ENCODE measurements around the gene SLC27A6. TPM values are rescaled to one million over a fixed set of nuclear protein-coding genes. Genes with fewer than 3 reads are reported as not detected.

Gene SLC27A6
- total and polyA plus RNA-seq, 12 donors, result 11.0 to 125 (median 50.0) TPM

DNA sequence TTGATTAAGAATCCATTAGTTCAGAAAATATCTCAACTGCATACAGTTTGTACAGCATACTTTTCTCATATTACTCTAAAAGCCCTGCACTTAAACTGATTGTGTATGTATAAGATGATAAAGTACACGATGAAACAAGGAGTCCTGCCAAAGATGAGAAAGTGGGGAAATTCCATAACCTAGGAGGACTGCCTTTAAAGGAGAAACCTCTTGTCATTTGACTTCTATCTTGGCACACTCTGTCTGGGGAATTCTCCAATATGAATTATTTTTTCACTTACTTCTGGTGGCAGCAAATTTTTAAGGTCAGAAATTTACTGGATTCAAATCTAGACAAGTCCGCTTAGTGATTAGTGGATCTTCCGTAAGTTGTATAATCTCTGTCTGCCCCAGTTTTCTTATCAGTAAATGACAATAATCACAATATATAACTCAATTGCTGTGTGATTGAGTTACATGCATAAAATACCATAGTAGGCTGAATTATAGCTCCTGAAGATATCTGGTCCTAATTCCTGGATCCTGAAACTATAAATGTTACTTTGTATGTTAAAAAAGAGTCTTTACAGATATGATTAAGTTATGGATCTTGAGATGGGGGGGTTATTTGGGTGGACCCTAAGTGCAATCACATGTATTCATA is 112.3 kb downstream of the SLC27A6 start:
- ATAC-seq (no peak), DNase-seq (no peak)
- intact Hi-C loops (cut with DNase I), result no loop called here
- no peaks in the 10 kb centered on the region for H3K36me3 ChIP-seq
- WGBS, 2 donors, result 62 to 75% methylated on average over 3 of the region's 3 CpGs
- no peaks in the 10 kb centered on the region for H3K27me3 ChIP-seq
- H3K27ac ChIP-seq, result no peak overlapping the region
- no peaks in the 10 kb centered on the region for H3K9me3 ChIP-seq
- H3K4me3 ChIP-seq, result no peak overlapping the region
- TF ChIP-seq, protein P1, sequence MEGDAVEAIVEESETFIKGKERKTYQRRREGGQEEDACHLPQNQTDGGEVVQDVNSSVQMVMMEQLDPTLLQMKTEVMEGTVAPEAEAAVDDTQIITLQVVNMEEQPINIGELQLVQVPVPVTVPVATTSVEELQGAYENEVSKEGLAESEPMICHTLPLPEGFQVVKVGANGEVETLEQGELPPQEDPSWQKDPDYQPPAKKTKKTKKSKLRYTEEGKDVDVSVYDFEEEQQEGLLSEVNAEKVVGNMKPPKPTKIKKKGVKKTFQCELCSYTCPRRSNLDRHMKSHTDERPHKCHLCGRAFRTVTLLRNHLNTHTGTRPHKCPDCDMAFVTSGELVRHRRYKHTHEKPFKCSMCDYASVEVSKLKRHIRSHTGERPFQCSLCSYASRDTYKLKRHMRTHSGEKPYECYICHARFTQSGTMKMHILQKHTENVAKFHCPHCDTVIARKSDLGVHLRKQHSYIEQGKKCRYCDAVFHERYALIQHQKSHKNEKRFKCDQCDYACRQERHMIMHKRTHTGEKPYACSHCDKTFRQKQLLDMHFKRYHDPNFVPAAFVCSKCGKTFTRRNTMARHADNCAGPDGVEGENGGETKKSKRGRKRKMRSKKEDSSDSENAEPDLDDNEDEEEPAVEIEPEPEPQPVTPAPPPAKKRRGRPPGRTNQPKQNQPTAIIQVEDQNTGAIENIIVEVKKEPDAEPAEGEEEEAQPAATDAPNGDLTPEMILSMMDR (IDR thresholded peaks at IDR 0.05), result no peak
- peaks cover 0 to 5% (median 0%) of the 10 kb centered on the region in 9 donors for H3K4me1 ChIP-seq

DNA sequence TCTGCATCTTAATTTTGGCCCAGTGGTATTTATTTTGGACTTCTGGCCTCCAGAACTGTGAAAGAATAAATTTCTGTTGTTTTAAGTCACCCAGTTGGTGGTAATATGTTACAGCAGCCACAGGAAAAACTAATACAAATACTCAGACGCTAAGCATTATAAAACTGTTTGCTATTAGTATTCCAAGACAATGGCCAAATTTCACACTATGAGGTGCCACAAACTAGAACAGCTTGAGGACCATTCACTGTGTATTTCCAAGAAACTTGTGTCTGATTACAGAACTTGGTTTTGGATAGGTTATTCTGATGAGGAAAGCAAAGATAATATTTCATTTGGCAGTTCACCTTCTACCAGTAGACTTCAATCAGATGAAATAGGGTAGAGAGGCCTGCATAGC is 113.0 kb downstream of the SLC27A6 start:
- H3K4me1 ChIP-seq, result peaks cover 0 to 5% (median 0%) of the 10 kb centered on the region in 9 donors
- H3K27me3 ChIP-seq, result no peaks in the 10 kb centered on the region
- TF ChIP-seq, protein P1 (IDR thresholded peaks at IDR 0.05), result no peak
- DNase-seq, result no peak
- H3K27ac ChIP-seq, result no peak overlapping the region
- no peak overlapping the region for H3K4me3 ChIP-seq
- ATAC-seq, result no peak
- H3K36me3 ChIP-seq, result no peaks in the 10 kb centered on the region
- intact Hi-C loops (cut with DNase I), result no loop called here
- H3K9me3 ChIP-seq, result no peaks in the 10 kb centered on the region
- 50 to 62% methylated on average over 1 of the region's 1 CpG for WGBS, 2 donors

DNA sequence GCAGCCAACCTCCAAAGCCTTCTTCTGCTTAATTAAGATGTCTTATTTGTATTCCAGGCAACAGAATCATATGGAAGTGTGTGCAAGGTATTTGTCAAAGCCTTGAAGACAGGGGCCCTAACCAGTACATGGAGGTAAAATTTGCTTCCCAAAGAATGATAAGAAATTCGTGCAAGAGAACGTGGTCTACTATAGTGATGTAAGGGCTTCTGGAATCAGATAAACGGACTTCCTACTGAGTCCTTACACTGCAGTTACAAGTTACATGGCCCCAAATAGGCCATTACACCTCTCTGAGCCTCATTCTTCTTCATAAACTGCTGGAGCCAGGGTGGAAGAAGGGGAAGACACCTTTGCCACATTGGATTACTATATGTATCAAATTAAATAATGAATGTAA is 113.4 kb downstream of the SLC27A6 start:
- no peak overlapping the region for H3K4me3 ChIP-seq
- TF ChIP-seq, protein P1 (IDR thresholded peaks at IDR 0.05), result no peak
- H3K36me3 ChIP-seq, result no peaks in the 10 kb centered on the region
- peaks cover 0 to 5% (median 0%) of the 10 kb centered on the region in 9 donors for H3K4me1 ChIP-seq
- H3K27me3 ChIP-seq, result no peaks in the 10 kb centered on the region
- intact Hi-C loops (cut with DNase I), result no loop called here
- ATAC-seq (no peak), DNase-seq (no peak)
- no peak overlapping the region for H3K27ac ChIP-seq
- WGBS, 2 donors, result 45 to 58% methylated on average over 3 of the region's 3 CpGs
- no peaks in the 10 kb centered on the region for H3K9me3 ChIP-seq

DNA sequence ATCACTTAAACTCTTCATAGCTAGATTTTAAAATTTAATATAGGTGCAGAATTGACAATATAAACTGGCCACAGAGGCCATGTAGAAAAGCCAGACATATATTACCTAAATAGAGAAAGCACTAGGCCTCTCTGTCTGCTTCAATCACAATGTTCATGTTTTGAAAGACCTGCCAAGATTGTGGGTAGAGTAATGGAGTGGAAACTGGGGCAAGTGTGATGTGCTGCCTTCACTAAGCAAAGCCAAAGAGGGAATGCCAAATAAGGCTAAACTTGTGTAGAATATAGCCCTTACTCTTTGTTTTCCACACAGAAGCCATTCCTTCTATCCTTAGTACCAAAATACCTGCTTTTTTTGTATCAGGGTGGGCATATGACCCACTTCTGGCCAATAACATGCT is 114.2 kb downstream of the SLC27A6 start:
- Histone ChIP-seq H3K4me1 (peaks cover 0 to 5% (median 0%) of the 10 kb centered on the region in 9 donors), H3K9me3 (no peaks in the 10 kb centered on the region), H3K36me3 (no peaks in the 10 kb centered on the region), H3K27me3 (no peaks in the 10 kb centered on the region), H3K4me3 (no peak overlapping the region), H3K27ac (no peak overlapping the region)
- intact Hi-C loops (cut with DNase I), result no loop called here
- DNase-seq, result no peak
- peak in 1 of 8 donors; percentile 42 for ATAC-seq
- TF ChIP-seq, protein P1 (IDR thresholded peaks at IDR 0.05), result no peak

Measured in heart right ventricle (tissue), 16 donors.